Islet of Langerhans (tissue), 1 donor: ENCODE results near the gene UBA52.

Experiments used
- FAIRE-seq: peaks from one replicate; lab custom pipeline; 2011; peaks lifted over from hg19 to GRCh38; lab: Jason Lieb, UNC

The UBA52 gene

GRCh38 chr19:18608805-18609716 lies 37.4 kb downstream of the UBA52 start:
- FAIRE-seq: no peak

GRCh38 chr19:18609717-18610051 lies 38.0 kb downstream of the UBA52 start:
- no peak for FAIRE-seq

GRCh38 chr19:18610245-18610555 lies 38.5 kb downstream of the UBA52 start:
- no peak for FAIRE-seq

GRCh38 chr19:18610556-18611326 lies 39.1 kb downstream of the UBA52 start:
- no peak for FAIRE-seq

GRCh38 chr19:18611327-18612050 lies 39.8 kb downstream of the UBA52 start:
- no peak for FAIRE-seq

- FAIRE-seq: no peak
These were observed 40.6 kb downstream of the UBA52 start for GRCh38 chr19:18612051-18612771.

- FAIRE-seq: no peak
These were observed 41.3 kb downstream of the UBA52 start, which contains the start of gene TMEM59L for GRCh38 chr19:18612772-18613588. TMEM59L (plus strand) TSS chr19:18612870; CDS start chr19:18612959, 89 bp downstream.

- FAIRE-seq: no peak
These were observed 42.1 kb downstream of the UBA52 start for GRCh38 chr19:18613589-18614234.

GRCh38 chr19:18616023-18616422 lies 44.4 kb downstream of the UBA52 start:
- no peak for FAIRE-seq

GRCh38 chr19:18617562-18617961 lies 45.9 kb downstream of the UBA52 start:
- FAIRE-seq: no peak

GRCh38 chr19:18618236-18618635 lies 46.6 kb downstream of the UBA52 start:
- FAIRE-seq: no peak

- no peak for FAIRE-seq
These were observed 48.7 kb downstream of the UBA52 start for GRCh38 chr19:18620311-18620710.

- FAIRE-seq: no peak
These were observed 49.2 kb downstream of the UBA52 start for GRCh38 chr19:18620902-18621301.

- no peak for FAIRE-seq
These were observed 55.2 kb downstream of the UBA52 start for GRCh38 chr19:18626906-18627305.
